ENCODE results near the gene TEX35.

The TEX35 gene

GRCh38 chr1:178520803-178521202, 7.9 kb downstream of the TEX35 start:
- no peak for DNase-seq (ENCODE audit: low spot score)

DNA sequence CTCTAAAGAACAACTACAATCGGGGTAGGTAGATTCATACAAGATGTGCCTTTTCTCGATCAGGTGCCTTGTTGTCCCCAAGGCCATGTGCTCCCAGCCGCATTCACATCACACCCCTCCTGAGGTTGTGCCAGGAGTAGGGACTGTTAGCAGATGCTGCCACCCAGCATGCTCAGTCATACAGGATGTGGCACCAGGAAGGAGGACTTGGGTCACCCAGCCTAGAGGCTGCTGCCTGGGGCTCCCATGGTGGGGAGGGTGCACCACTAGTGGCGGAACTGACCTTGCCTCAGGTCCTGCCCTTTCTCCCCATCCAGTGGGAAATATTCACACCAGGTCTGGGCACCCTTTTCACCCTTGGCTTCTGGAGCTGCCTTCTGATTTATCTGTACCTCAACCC, 8.3 kb downstream of the TEX35 start:
- no peak for DNase-seq (ENCODE audit: low spot score)

GRCh38 chr1:178527117-178527516, 14.2 kb downstream of the TEX35 start:
- no peak for DNase-seq (ENCODE audit: low spot score)

GRCh38 chr1:178528228-178528952, 15.5 kb downstream of the TEX35 start:
- no peak for DNase-seq (ENCODE audit: low spot score)

- no peak for DNase-seq (ENCODE audit: low spot score)
These were observed 16.0 kb downstream of the TEX35 start for GRCh38 chr1:178528953-178529335.

- no peak for DNase-seq (ENCODE audit: low spot score)
These were observed 16.6 kb downstream of the TEX35 start for GRCh38 chr1:178529364-178530036.

- no peak for DNase-seq (ENCODE audit: low spot score)
These were observed 17.1 kb downstream of the TEX35 start for GRCh38 chr1:178530037-178530402.

DNA sequence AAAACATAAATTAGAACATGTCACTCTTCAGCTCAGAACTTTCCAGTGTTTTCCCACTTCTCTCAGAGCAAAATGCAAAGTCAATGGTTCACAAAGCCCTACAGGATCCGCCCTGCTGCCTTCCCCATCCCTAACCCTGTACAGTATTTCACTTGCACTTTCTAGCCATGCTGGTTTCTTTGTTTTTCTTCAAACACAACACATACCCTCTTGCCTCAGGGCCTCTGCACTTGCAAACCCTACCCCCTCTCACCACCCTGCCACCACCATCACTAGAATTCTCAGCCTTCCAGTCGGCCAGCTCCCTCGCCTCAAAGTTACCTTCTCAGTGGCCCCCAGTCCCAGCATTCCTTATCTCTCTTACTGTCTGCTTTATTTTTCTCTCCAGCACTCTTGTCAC, 17.6 kb downstream of the TEX35 start:
- DNase-seq (ENCODE audit: low spot score): no peak

- no peak for DNase-seq (ENCODE audit: low spot score)
These were observed 19.0 kb downstream of the TEX35 start for GRCh38 chr1:178531887-178532286.

DNA sequence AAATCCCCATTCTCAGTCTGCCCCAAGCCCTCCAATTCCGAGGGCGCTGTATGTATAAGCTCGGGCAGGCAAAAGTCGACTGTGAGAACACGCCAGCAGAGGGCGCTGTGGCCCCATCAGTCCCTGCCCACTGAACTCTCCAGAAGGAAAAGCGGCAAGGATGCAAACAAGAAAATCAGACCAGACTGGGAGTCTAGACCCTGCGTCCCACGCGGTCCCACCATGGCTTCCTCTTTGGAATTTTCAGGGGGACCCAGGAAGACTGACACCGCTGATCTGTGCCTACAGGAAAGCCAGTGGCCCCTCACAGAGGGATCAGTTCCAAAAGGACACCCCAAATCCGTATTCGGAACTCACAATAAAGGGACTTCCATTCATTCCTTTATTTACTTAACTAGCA, 19.5 kb downstream of the TEX35 start:
- DNase-seq (ENCODE audit: low spot score): peak; percentile 66

DNA sequence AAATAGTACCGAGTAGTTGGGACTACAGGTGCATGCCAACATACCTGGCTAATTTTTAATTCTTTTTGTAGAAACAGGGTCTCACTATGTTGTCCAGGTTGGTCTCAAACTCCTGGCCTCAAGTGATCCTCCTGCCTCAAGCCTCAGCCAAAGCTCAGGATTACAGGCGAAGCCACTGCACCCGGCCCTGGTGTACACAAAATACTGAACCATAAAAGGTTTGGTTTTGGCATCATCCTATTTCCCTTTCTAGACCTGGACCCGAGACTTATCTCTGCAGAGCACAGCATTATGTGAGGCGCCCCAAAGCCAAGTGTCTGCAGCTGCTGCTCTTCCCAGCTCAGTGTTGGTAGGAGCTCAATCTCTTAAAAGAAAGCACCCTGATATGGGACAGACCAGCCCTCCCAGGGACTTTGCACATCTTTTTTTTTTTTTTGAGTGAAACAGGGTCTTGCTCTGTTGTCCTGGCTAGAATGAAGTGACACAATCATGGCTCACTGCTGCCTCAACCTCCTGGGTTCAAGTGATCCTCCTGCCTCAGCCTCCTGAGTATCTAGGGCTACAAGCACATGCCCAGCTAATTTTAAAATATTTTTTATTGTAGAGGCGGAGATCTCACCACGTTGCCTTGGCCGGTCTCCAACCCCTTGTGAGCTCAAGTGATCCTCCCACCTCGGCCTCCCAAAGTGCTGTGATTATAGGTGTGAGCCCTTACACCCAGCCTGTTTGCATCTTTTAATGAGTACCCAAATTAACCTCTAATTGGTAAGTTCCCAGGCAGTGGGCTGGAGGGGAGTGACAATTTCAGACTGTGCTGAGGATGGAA, 20.4 kb downstream of the TEX35 start:
- DNase-seq (ENCODE audit: low spot score): no peak

DNA sequence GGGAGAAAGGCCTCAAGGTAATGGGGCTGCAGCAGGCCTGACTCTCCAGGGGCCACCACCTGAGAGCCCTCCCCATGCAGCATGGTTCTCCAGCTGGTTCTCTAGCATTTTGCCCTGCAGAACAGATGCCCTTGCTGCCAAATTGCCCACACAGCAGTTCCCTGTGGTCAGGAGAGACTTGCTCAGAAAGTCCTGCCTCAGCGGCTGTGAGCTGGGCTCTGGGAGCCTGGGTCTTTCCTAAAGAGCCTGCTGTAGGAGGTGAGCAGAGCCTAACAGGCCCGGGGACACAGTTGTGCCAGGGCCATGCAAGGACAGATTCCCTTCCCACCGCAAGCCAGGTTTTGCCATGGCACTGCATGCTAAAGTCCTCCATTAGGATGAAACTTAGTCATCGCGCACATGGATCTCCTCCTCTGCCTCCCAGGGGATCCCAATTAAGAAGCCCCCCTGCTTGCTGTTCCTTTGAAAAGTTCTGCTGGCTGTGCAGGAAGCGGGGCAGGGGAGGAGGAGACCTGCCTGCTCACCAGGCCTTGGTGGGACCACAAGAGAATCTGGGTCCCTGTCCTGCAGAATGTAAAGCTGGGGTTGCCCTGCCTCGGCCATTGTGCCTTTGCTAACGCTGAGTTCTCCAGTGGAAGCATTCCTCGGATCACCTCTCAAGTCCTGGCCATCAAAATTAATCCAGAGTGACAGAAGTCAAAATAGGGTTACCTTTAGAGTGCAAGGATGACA, 21.4 kb downstream of the TEX35 start:
- DNase-seq (ENCODE audit: low spot score): no peak

DNA sequence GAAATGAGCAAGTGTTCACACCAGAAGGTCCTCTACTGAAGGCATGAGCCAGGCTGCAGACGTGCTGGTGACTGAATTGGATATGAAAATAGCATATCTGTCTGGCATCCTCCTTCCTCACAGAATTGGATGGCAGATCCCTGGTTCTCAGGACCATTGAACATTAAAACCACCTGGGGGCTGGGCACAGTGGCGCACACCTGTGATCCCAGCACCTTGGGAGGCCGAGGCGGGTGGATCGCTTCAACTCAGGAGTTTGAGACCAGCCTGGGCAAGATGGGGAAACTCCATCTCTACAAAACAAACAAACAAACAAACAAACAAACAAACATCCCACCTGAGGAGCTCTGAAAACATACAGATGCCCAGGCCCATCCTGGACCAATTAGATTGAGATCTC, 23.4 kb downstream of the TEX35 start:
- DNase-seq (ENCODE audit: low spot score): no peak

DNA sequence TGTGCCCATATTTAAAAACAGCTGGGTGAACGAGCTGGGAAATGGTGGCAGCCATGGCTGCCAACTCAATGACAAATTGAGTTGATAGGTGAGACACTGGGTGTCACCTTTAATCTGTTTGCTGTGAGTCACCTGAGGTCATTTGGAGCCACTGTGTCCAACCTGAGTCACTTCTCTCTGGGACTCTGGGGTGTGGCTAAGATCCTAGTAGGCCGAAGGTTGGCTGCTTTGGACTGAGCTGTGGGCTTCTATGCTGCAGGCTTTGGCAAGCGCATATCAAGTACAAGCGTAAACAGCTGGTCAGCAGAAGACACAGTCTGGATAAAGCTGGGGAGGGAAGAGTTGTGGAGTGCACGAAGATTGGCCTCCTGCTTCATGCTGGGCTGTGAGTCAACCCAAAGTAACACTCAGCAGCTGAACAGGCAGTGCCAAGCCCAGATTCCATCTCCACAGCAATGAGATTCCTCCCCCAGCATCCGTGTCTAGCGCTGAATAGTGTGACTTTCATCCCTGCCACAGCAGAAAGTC, 24.0 kb downstream of the TEX35 start:
- no peak for DNase-seq (ENCODE audit: low spot score)

GRCh38 chr1:178537382-178538090, 24.6 kb downstream of the TEX35 start:
- DNase-seq (ENCODE audit: low spot score): no peak

GRCh38 chr1:178538192-178538916, 25.4 kb downstream of the TEX35 start:
- no peak for DNase-seq (ENCODE audit: low spot score)

DNA sequence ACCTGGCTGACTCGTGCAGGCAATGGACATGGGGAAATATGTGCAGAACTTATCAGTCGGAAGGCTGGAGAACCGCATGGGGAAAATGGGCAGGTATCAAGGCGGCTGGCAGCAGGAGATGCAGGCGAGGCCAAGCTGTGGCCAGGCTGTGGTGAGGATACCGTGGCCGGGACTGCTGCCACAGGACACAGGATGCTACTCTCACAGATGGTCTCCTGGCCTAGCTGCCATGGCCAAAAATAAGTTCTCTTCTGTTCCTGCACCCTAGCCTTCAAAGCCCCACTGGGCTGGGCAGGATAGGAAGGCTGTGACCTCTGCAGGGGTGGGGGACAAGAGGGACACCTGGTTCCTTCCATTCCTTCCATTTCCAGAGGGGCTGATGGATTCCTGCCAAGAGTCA, 26.4 kb downstream of the TEX35 start:
- DNase-seq (ENCODE audit: low spot score): no peak

GRCh38 chr1:178540204-178540603, 27.3 kb downstream of the TEX35 start:
- no peak for DNase-seq (ENCODE audit: low spot score)

DNA sequence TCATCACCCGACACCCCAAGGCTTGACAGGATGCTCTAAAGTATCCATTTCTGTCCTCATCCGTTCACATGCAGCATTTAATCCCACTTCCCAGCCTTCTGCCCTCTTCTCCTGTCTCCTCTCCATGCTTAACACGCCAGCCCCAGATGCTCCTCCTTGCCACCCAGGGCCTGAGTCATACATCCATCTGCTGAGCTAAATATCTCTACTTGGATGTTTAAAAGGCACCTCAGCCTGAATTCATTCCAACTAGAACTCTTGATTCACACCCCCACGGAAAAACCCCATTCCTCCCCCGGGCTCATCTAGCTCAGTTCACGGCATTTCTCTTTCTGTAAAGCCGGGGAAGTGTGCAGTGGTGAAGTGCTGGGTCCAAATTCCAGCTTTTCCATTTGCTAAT, 27.7 kb downstream of the TEX35 start:
- no peak for DNase-seq (ENCODE audit: low spot score)

GRCh38 chr1:178541379-178541778, 28.5 kb downstream of the TEX35 start:
- DNase-seq (ENCODE audit: low spot score): no peak
